Measurements from ENCODE around the gene CPNE2. TPM values are rescaled to one million over a fixed set of nuclear protein-coding genes. Genes with fewer than 3 reads are reported as not detected.

Gene CPNE2
- total RNA-seq, 1 experiment from 2014 or later = 43.4 TPM

- ATAC-seq = no peak
- TF ChIP-seq TCF7L2 (IDR thresholded peaks at IDR 0.05; ENCODE audit: low read depth, low read length) = no peak
- no peak for TF ChIP-seq CTCF (IDR thresholded peaks at IDR 0.05)
- TF ChIP-seq SIN3A (IDR thresholded peaks at IDR 0.05; ENCODE audit: borderline replicate concordance, insufficient read depth, low read depth, low read length) = no peak
- TF ChIP-seq POLR2AphosphoS5 (IDR thresholded peaks at IDR 0.05; ENCODE audit: low read depth, low read length) = no peak
- no peak for TF ChIP-seq REST (IDR thresholded peaks at IDR 0.05; ENCODE audit: insufficient read depth in 1 of 2, low read depth in 2 of 2, low read length in 1 of 2)
- no peak overlapping the region for H3K27ac ChIP-seq (ENCODE audit: low read length)
- H3K27me3 ChIP-seq (ENCODE audit: control insufficient read depth, insufficient read depth, low read length) = no peaks in the 10 kb centered on the region
- BruUV-seq (replicated peaks) = no TSS peak
- H3K9me3 ChIP-seq (ENCODE audit: control insufficient read depth, insufficient read depth, low read depth, low read length) = no peaks in the 10 kb centered on the region
- no peaks in the 10 kb centered on the region for H3K36me3 ChIP-seq (ENCODE audit: control insufficient read depth, insufficient read depth, low read length)
- H3K4me1 ChIP-seq (ENCODE audit: control insufficient read depth, insufficient read depth, low read length) = no peaks in the 10 kb centered on the region
- H3K4me3 ChIP-seq (ENCODE audit: low read depth in 2 of 2, low read length in 2 of 2) = no peak overlapping the region
- intact Hi-C loops (cut with micrococcal nuclease; ENCODE audit: unreplicated experiment) (no loop called here), in situ Hi-C loops (cut with HindIII; ENCODE audit: low pct_unique_long_range_greater_than_20kb, low sequenced_read_pairs) (no loop called here)
- ChIA-PET POLR2A (no interaction called here), CTCF (no interaction called here)
- no peak for DNase-seq (ENCODE audit: low read depth, low spot score)
Observed at GRCh38 chr16:57123974-57124674, 31.7 kb downstream of the CPNE2 start.

- TF ChIP-seq CTCF (IDR thresholded peaks at IDR 0.05) (no peak), POLR2AphosphoS5 (IDR thresholded peaks at IDR 0.05; ENCODE audit: low read depth, low read length) (no peak), SIN3A (IDR thresholded peaks at IDR 0.05; ENCODE audit: borderline replicate concordance, insufficient read depth, low read depth, low read length) (no peak), TCF7L2 (IDR thresholded peaks at IDR 0.05; ENCODE audit: low read depth, low read length) (no peak), REST (IDR thresholded peaks at IDR 0.05; ENCODE audit: insufficient read depth in 1 of 2, low read depth in 2 of 2, low read length in 1 of 2) (no peak)
- CTCF ChIA-PET = no interaction called here
- H3K27ac ChIP-seq (ENCODE audit: low read length) = no peak overlapping the region
- H3K4me3 ChIP-seq (ENCODE audit: low read depth in 2 of 2, low read length in 2 of 2) = no peak overlapping the region
- in situ Hi-C loops (cut with HindIII; ENCODE audit: low pct_unique_long_range_greater_than_20kb, low sequenced_read_pairs) (no loop called here), intact Hi-C loops (cut with micrococcal nuclease; ENCODE audit: unreplicated experiment) (no loop called here)
- no peaks in the 10 kb centered on the region for H3K27me3 ChIP-seq (ENCODE audit: control insufficient read depth, insufficient read depth, low read length)
- no peaks in the 10 kb centered on the region for H3K36me3 ChIP-seq (ENCODE audit: control insufficient read depth, insufficient read depth, low read length)
- DNase-seq (ENCODE audit: low read depth, low spot score) (no peak), ATAC-seq (no peak)
- H3K4me1 ChIP-seq (ENCODE audit: control insufficient read depth, insufficient read depth, low read length) = no peaks in the 10 kb centered on the region
- POLR2A ChIA-PET = no interaction called here
- no peaks in the 10 kb centered on the region for H3K9me3 ChIP-seq (ENCODE audit: control insufficient read depth, insufficient read depth, low read depth, low read length)
- no TSS peak for BruUV-seq (replicated peaks)
Observed at GRCh38 chr16:57125376-57125775, 33.0 kb downstream of the CPNE2 start.
